RPMI8226 (cell line): ENCODE data around the gene HYPK.

Experiments used
- DNase-seq: peaks from one replicate; pipeline ENCODE4 v3.0.0-alpha.2; 2015

The HYPK gene

GRCh38 chr15:43800286-43801141, at the start of gene HYPK:
TSS of gene HYPK (plus strand) at chr15:43800599. CDS start at chr15:43800623, 24 bp downstream.
- peak; percentile 84 for DNase-seq

GRCh38 chr15:43751885-43752284, 48.5 kb upstream of the HYPK start:
- no peak for DNase-seq

GRCh38 chr15:43762824-43763223, 37.6 kb upstream of the HYPK start:
- no peak for DNase-seq

GRCh38 chr15:43763819-43764446, 36.5 kb upstream of the HYPK start:
- DNase-seq = no peak

GRCh38 chr15:43769584-43770228, 30.7 kb upstream of the HYPK start:
- DNase-seq = peak; percentile 52

- DNase-seq = no peak
Measured at GRCh38 chr15:43771816-43772215, 28.6 kb upstream of the HYPK start.

- DNase-seq = no peak
Measured at GRCh38 chr15:43772624-43773023, 27.8 kb upstream of the HYPK start.

- DNase-seq = no peak
Measured at GRCh38 chr15:43774062-43774461, 26.3 kb upstream of the HYPK start.

- DNase-seq = no peak
Measured at GRCh38 chr15:43775411-43775965, 24.9 kb upstream of the HYPK start.

GRCh38 chr15:43776101-43776717, 24.2 kb upstream of the HYPK start:
- no peak for DNase-seq

GRCh38 chr15:43776718-43777266, 23.6 kb upstream of the HYPK start, which contains the start of gene ELL3:
TSS of gene ELL3 (minus strand) at chr15:43776966. CDS start at chr15:43776901, 65 bp downstream.
- peak; percentile 71 for DNase-seq

- peak; percentile 80 for DNase-seq
Measured at GRCh38 chr15:43777267-43777914, 23.0 kb upstream of the HYPK start.

- no peak for DNase-seq
Measured at GRCh38 chr15:43779016-43779415, 21.4 kb upstream of the HYPK start.

- no peak for DNase-seq
Measured at GRCh38 chr15:43789409-43789808, 11.0 kb upstream of the HYPK start.

GRCh38 chr15:43791993-43792760, 8.2 kb upstream of the HYPK start, which contains the start of gene SERF2:
TSS of gene SERF2 (plus strand) at chr15:43792320. CDS start at chr15:43792377, 57 bp downstream.
- peak; percentile 97 for DNase-seq

GRCh38 chr15:43792761-43793476, 7.5 kb upstream of the HYPK start:
- DNase-seq = peak; percentile 19

GRCh38 chr15:43793647-43794046, 6.8 kb upstream of the HYPK start:
- DNase-seq = no peak

- DNase-seq = no peak
Measured at GRCh38 chr15:43794269-43795037, 5.9 kb upstream of the HYPK start.

GRCh38 chr15:43795197-43795596, 5.2 kb upstream of the HYPK start:
- no peak for DNase-seq

GRCh38 chr15:43795997-43796396, 4.4 kb upstream of the HYPK start:
- DNase-seq = no peak
